COLO668 (cell line): ENCODE data around the gene THRB.

ENCODE experiments used
- DNase-seq: peaks from one replicate; lab custom pipeline; 2025; ENCODE audit not compliant: unreplicated experiment; lab: John Stamatoyannopoulos, UW

Gene THRB

DNA sequence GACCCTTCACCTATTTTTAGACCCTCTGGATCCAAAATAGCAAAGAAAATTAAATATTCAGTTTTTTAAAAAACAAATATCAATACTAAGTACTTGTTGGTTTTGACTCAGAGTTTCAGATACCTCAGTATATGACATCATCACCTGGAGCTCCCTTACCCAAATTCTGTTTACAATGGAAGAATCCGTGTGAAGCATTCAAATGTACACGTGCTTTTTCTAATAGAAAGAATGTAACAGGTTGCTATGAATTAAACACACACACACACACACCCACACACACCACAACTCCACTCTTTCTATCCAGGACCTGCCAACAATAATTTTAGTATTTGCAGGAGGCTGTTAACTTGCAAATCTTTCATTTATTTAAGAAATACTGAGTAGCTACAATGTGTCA, 221.8 kb downstream of the THRB start:
- DNase-seq = no peak

DNA sequence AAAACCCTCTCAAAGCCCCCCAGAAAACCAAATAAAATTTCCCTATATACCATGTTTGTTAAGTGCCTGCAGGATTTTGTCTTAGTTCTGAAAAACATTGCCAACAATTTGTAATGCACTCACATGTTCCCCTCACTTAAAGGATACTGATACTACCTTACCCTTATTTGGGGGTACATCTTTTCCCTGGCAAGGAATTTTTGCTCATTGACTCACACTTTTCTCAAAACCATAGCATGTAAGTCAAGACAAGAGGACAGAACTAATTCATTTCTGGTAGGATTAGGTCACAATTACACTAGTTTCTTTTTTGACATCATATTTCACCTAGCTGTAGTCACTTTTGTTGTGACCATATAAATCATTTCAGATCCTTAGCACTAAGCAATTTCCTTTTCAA, 222.2 kb downstream of the THRB start:
- no peak for DNase-seq

GRCh38 chr3:24271228-24271627, 223.4 kb downstream of the THRB start:
- DNase-seq = no peak

DNA sequence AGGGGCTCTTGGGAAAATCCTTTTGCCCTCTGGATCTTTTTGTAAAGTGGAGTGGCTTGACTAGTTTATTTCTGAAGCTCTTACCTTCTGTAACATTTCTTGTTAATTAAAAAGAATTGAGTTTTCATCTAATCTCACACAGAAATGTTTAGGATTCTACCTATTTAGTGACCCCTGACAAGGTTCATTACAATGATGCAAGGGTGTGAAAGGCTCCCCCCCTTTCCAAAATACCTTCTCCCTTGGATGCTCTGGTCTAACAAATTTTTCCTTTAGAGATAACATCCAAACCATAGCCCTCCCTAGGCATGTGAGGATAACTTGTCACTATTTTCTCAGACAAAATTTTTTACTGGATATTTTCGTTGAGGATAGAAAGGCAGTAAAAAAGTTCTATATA, 223.9 kb downstream of the THRB start:
- no peak for DNase-seq

GRCh38 chr3:24270204-24270691, 224.4 kb downstream of the THRB start:
- no peak for DNase-seq

DNA sequence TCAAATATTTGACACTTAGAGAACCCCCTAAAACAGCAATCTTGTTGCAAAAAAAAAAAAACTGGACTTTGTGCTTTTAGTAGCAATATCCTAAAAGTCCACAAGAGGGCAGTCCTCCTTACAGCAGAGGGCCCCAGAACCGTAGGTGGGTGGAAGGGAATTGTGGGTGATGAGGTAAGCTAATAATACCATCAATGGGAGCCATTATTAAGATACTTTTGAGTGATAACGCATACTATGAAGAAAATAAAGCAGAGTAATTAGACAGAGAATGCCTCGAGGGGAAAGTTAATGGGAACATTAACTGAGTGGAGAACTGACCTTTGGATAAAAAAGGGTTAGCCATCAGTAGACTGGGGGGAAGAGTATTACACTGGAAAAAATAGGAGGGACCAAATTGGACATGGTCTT, 229.9 kb downstream of the THRB start:
- no peak for DNase-seq

GRCh38 chr3:24264011-24264410, 230.6 kb downstream of the THRB start:
- no peak for DNase-seq

- DNase-seq = no peak
Observed at GRCh38 chr3:24263069-24263668, 231.5 kb downstream of the THRB start.

- DNase-seq = no peak
Observed at GRCh38 chr3:24261521-24261920, 233.1 kb downstream of the THRB start.

- DNase-seq = no peak
Observed at GRCh38 chr3:24259901-24260512, 234.6 kb downstream of the THRB start.

DNA sequence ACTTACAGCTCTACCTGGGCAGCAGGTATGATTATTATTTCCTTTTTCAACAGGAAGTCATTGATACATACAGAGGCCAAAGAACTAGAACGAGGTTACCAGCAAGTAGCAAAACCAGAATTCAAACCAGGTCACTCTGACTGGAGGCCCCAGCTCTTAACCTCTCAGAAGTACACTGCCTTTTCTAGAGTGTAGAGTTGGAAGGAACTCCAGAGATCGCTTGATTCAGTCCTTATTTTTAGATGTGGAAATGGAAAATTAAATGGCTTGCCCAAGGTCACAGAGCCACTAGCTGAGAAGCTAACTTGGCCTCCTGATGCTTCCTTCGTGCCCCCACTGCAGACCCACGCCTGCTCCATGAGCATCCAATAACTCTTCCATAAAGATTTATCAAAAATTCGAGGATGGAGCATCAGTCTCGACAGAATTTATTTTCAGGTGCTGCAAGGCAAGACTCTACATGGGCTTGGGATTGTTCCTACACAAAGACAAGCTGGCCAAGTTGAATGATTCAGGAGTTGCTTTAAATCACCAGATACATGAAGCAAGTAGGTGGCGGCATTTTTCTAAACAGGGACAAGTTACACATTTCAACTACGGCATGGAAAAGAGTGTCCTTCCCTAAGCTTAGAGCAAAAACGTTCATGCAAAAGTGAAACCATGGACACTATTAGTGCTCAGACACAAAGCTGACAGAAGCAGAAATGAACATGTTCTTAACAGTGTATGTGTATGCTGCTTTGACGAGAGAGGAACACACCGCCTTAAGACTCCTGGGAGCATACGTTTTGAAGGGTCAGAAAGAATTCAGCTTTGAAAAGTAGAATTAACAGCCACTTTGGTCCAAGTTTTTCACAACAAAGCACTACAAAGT, 235.7 kb downstream of the THRB start:
- no peak for DNase-seq

DNA sequence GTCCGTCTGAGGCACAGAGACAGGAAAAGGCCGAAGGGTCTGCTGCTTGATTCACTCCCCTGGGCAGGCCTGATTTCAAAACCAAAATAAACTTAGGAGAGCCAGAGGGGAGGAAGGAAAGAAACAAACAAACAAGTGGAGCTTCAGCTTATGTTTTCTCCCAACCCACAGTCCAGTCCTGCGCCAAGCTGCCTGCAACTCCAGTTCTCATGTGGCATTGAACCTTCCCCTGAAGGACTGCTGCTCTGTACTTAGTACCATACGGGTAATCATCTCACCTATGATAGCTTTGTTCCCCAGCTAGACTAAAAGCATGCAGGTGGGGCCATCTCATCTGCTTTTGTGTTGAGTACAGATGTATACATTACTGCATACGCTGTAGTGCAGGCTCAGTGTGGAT, 236.4 kb downstream of the THRB start:
- no peak for DNase-seq

DNA sequence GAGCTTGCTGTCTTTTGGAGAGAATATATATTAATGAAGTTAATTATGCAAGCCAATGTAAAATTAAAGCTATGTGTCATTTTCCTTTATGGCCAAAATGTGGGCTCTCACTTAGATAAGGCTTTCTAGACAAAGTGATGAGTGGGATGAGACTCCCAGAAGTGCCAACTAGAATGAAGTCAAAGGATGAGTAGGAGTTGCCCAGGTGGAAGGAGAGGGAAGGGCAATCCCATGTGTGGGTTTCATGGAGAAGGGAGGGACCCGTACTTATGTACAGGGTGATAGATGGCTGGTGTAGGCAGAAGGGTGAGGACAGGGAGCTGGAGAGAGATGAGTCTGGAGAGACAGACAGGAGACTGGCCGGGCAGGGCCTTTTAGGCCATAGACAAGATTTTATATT, 239.2 kb downstream of the THRB start:
- no peak for DNase-seq

GRCh38 chr3:24254649-24255048, 240.0 kb downstream of the THRB start:
- DNase-seq = no peak

GRCh38 chr3:24253336-24253735, 241.3 kb downstream of the THRB start:
- no peak for DNase-seq

GRCh38 chr3:24249523-24249922, 245.1 kb downstream of the THRB start:
- no peak for DNase-seq

DNA sequence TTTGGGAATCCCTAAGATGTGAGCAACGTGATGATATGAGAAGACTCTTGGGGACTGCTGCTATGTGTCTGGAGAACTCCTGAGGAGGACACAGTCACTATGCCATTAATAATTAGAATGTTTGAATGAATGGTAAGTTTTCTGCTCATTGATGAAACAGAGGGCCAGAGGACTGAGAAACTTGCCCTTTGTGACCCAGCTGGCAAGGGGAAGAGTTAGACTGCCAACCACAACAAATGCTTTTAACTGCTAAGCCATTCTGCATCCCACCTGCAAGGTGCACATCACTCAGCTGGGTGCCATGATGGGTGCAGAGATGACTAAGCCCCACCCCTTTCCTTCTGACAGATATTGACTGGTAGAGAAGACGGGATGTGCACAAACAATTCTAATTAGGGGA, 249.6 kb downstream of the THRB start:
- DNase-seq = no peak

DNA sequence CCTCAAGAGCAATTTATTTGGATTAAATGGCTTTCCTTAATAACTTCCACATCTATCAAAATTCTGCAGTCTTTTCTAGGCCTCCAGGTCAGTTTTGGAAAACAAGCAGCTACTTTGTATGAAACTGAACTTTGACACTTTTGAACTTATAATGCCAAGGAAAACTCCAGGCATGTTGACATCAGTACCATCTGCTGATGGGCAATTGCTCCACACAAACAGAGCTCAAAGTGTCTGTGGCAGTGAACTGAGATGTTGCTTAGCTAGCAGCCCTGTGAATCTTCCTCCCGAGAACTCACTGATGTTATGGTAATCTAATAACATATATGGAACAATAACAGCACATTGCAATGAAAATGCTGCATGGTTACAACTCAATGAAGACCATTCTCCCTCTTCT, 250.2 kb downstream of the THRB start:
- no peak for DNase-seq

GRCh38 chr3:24242012-24242698, 252.5 kb downstream of the THRB start:
- DNase-seq = no peak

- no peak for DNase-seq
Observed at GRCh38 chr3:24240306-24240705, 254.3 kb downstream of the THRB start.

- peak; percentile 22 for DNase-seq
Observed at GRCh38 chr3:24237971-24238706, 256.5 kb downstream of the THRB start.
